RPMI7951 (cell line): Measurements from ENCODE around the gene EPB41L3. TPM values are rescaled to one million over a fixed set of nuclear protein-coding genes. Genes with fewer than 3 reads are reported as not detected.

Source experiments
- DNase-seq: peaks from one replicate; pipeline ENCODE4 v3.0.0-alpha.2; 2012; ENCODE audit warnings: low read depth
- total RNA-seq: library from RNA; depleted of rRNA; stranded (reverse); fragments of >200 nt; shearing (Covaris generic); gene quantifications from 2 replicates; pipeline ENCODE4 v1.2.3, GENCODE V29; 2014; rRNA removed

EPB41L3 gene
- 5.8 and 6.4 TPM in 2 replicates for total RNA-seq

- DNase-seq: no peak
Measured at GRCh38 chr18:5543773-5544389, at the start of gene EPB41L3. Gene EPB41L3 (minus strand): TSS chr18:5543997. CDS start chr18:5489183, 54,814 bp downstream.

DNA sequence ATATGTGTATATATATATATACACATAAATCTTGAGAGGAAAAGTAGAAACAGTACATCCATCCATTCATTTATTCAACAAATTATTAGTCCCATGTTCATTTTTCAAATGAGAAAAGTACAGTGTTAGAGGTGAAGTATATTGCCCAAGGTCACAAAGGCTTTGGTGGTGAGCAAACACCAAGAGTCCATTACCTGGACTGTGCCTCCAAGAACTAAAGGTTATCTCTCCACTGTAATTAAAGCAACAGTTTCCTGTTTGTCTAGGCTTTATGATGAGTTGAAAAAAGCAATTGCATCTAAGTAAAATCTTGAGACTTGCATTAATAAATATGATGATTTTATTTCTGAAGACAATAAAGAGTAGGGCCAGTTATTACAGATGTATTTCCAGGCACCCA, 44.7 kb upstream of the EPB41L3 start:
- DNase-seq: no peak

GRCh38 chr18:5585653-5586052, 41.9 kb upstream of the EPB41L3 start:
- DNase-seq: peak; percentile 5

DNA sequence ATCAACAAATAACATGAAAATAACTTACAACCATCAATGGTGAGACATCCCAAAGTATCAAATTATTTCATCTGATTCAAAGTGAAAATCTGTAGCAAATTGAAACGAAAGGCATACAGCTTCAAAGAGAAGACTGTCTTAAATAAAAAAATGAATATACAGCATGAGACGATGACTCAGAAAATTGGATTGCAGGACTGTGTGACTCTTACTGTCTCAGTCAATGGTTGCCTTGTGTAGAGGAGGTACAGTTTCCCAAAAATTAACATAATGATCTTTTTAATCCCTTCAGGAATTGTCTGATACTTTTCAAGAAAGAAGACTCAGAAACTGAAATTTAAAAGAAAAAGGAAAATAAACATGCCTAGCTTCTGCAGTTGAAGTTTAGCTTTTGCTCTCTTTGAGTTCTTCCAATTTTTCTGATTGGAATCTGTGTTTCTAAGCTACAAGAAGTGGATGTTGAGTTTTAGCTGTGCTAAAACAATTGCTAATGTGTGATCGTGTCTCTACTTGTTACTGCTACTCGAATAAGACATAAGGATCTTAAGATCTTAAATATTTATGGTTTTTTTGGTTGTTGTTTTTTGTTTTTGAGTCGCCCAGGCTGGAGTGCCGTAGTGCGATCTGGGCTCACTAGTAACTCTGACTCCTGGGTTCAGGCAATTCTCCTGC, 41.1 kb upstream of the EPB41L3 start:
- peak; percentile 56 for DNase-seq

GRCh38 chr18:5582849-5583681, 39.3 kb upstream of the EPB41L3 start:
- peak; percentile 22 for DNase-seq

GRCh38 chr18:5582076-5582475, 38.3 kb upstream of the EPB41L3 start:
- peak; percentile 24 for DNase-seq

DNA sequence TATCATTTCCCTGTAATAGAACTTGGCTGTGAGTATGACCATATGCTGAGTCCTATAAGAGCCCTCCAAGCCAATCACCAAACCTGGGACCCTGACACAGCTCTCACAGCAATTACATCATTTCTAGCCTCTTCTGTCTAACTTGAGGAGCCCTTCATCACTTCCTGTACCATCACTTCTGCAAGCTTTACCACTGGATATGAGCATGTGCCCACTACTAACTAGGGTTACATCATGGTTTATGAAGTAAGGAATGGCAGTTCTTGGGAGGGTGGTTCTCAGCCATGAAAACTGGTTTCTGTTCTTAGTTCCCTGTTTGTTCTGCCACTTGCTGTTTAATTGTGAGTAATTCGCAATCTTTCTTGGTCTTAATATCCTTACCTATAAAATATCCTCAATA, 31.0 kb upstream of the EPB41L3 start:
- no peak for DNase-seq

DNA sequence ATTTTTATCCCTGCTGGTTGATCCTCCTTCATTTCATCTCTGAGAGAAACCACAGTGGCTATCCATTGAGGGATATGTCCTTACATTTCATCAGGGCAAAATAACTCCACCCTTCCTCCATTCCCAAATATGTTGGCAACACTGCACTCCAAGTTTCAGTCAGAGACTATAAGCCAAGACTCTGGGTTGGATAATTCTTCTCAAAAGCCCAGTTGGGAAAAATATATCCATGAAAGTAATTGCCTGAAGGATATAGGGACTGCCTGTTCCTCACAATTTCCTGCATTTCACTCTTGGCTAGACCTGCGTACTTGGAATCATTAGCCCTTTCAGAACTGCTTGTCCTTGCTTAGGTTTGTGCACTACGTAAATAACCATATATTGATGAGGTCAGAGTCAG, 27.9 kb upstream of the EPB41L3 start:
- DNase-seq: no peak

- peak; percentile 42 for DNase-seq
Measured at GRCh38 chr18:5570613-5571012, 26.8 kb upstream of the EPB41L3 start.

DNA sequence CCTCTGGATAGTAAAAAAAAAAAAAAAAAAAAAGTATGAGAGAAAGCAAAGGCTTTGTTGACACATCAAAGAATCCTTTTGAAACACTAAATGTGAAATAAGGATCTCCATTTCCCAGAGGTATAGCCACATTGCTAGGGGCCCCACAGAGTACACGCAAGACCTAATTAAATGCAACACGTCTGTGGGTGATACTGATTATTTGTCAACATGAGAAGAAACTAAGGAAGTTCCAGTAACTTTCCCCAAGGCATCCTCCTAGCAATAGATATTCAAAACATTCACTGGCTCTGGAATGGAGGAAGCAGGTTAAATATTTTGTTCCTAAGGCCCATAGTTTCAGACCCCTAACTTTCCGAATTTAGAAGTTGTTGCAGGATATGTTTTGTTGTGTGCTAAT, 24.6 kb upstream of the EPB41L3 start:
- DNase-seq: no peak

GRCh38 chr18:5558851-5559250, 15.1 kb upstream of the EPB41L3 start:
- DNase-seq: no peak

- peak; percentile 26 for DNase-seq
Measured at GRCh38 chr18:5556310-5556974, 12.6 kb upstream of the EPB41L3 start.

GRCh38 chr18:5554629-5555028, 10.8 kb upstream of the EPB41L3 start:
- no peak for DNase-seq

DNA sequence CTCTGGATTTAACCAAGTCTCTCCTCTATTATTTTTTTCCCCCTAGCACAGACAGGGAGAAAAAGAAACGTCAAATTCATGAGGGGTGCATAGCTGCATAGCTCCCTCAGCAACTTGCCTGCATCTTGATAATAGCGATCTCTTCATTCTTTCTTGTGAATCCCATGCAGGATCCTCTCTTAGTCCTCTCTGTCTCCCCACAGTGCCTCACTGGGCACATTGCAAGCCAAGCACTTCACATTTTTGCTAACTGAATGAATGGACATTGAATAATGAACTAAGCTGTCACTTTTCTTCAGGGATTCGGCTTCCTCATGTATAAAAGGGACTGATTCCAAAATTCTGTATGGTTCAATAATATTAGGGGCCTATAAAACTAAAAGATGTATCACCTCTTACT, 2.9 kb upstream of the EPB41L3 start:
- peak; percentile 20 for DNase-seq

DNA sequence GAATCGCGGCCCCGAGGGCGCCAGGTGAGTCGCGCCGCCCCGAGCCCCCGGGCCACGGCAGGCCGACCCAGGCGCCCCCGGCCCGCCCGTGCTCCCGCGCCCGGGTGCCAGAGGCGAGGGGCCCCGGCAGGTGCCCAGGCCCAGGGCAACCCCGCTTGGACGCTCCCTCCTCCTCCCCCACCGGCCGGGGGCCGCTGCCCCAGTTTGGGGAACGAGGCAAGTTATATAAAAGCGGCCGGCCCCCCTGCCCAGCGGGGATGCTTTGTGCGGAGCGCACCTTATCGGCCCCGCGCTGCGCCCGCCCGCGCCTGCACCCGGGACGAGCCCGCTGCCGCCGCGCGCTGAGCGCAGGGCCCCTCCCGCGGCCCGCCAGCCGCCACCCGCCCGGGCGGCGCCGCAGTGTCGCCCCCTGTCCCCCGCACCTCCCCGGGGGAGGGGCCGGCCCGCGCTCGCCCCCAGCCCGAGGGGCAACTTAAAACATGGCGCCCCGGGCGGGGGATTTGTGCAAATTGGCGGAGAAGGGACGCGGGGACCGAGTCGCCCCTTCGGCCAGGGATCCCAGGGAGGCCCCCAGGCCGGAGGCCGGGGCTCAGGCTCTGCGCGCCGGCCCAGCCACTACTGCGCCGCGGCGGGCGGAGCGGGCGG, 639 bp downstream of the EPB41L3 start:
- no peak for DNase-seq

GRCh38 chr18:5542515-5543035, 1.2 kb downstream of the EPB41L3 start:
- peak; percentile 29 for DNase-seq

- no peak for DNase-seq
Measured at GRCh38 chr18:5541644-5542043, 2.2 kb downstream of the EPB41L3 start.

- no peak for DNase-seq
Measured at GRCh38 chr18:5539391-5539790, 4.4 kb downstream of the EPB41L3 start.

DNA sequence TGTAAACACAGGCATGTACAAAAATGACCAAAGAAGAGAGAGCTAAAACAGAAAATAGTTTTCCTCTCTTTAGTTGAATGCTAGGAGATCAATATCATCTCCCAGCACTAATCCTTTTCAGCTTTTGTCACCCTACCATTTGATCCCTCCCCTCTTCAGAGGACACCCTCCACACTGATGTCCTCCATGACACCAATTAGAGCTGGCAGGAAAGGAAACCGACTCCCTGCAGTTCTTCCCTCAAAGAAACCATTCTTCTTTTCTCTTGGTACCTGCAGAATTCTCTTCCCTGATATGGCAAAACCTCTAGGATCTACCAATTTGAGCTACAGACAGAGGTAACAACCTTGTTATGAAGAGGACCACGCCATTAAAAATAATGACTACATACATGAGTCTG, 5.3 kb downstream of the EPB41L3 start:
- no peak for DNase-seq

- no peak for DNase-seq
Measured at GRCh38 chr18:5537860-5538259, 5.9 kb downstream of the EPB41L3 start.

- no peak for DNase-seq
Measured at GRCh38 chr18:5534845-5535244, 9.0 kb downstream of the EPB41L3 start.
